HS-5 (cell line): ENCODE results near the gene RIN2.
A peak's percentile ranks its signal among the peaks of the same experiment; 100 is the strongest.

Experiments
- DNase-seq: peaks from one replicate; pipeline ENCODE4 v3.0.0-alpha.2; 2012; ENCODE audit warnings: low read depth

Gene RIN2, protein sequence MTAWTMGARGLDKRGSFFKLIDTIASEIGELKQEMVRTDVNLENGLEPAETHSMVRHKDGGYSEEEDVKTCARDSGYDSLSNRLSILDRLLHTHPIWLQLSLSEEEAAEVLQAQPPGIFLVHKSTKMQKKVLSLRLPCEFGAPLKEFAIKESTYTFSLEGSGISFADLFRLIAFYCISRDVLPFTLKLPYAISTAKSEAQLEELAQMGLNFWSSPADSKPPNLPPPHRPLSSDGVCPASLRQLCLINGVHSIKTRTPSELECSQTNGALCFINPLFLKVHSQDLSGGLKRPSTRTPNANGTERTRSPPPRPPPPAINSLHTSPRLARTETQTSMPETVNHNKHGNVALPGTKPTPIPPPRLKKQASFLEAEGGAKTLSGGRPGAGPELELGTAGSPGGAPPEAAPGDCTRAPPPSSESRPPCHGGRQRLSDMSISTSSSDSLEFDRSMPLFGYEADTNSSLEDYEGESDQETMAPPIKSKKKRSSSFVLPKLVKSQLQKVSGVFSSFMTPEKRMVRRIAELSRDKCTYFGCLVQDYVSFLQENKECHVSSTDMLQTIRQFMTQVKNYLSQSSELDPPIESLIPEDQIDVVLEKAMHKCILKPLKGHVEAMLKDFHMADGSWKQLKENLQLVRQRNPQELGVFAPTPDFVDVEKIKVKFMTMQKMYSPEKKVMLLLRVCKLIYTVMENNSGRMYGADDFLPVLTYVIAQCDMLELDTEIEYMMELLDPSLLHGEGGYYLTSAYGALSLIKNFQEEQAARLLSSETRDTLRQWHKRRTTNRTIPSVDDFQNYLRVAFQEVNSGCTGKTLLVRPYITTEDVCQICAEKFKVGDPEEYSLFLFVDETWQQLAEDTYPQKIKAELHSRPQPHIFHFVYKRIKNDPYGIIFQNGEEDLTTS

GRCh38 chr20:19758133-19758500, at the start of gene RIN2:
Gene RIN2 (plus strand): TSS chr20:19758258. CDS start chr20:19889602, 131,344 bp downstream.
- no peak for DNase-seq

DNA sequence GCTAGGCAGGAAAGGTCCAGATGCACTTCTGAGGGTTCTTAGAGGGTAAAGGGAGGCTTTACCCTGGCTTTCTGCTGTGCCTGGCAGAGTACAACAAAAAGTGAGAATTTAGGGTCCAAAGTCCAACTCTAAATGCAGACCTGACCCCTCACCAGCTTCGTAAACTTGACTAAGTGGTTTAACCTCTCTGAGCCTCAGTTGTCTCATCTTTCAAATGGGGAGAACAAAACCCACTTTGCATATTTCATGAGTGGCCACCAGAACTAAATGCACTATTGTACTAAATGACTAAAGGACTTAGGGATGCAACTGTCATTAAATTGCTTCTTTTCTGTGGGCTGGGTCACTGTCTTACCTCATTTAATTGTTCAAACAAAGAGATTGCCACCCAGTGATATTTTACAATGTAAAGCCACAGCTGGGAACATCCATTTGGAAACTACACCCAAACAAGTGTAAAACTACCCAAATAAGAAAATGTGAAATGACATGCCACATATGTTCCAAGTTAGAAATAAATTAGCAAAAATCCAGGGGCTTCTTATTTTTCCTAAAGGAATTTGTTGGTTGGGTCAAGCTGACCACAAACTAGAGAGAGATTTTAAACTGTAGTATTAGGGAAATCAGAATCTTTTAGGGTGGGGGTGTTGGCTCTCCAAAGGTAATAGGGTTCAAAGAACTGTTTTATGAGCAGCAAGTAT, 48.3 kb upstream of the RIN2 start:
- no peak for DNase-seq

DNA sequence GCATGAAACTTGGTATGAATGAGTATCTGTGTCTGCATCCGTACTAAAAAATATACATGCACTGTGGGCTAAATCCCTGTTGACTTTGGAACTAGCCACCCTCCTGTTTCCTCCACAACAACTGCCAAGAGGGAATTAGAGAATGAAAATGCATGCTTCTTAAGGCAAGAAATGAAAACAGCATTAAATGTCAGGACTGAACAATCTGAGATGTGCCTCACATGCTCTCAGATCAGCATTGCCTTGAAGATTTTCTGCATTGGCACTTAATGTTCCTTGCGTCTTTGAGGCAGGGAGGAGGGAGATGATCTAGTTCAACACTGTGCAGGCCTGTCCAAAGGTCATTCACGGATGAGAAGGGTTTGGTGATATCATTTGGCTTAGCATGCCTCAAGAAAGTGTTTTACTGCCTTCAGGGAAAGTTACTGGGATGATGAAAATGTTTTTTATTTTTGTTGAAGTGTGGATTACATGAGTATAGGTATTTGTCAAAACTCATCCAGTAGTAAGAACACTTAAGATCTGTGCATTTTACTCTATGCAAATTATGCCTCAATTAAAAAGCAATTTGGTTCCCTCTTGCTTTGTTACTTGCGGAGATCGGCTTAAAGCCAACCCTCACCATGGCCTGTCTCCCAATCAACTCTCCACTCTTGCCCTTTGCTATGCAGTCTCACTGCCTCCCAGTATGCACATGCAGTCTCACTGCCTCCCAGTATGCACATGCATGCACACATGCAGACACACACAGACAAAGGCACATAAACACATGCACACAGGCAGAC, 47.5 kb upstream of the RIN2 start:
- DNase-seq = no peak

DNA sequence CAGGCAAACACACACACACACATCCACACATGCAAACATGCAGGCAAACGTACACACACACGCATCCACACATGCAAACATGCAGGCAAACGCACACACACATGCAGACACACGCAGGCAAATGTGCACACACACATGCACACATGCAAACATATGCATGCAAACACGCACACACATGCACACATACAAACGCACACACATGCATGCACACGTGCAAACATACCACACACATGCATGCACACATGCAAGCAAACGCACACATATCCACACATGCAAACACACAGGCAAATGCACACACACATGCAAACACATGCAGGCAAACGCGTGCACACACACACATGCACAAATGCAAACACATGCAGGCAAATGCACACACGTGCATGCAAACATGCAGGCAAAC, 46.9 kb upstream of the RIN2 start:
- DNase-seq = no peak

DNA sequence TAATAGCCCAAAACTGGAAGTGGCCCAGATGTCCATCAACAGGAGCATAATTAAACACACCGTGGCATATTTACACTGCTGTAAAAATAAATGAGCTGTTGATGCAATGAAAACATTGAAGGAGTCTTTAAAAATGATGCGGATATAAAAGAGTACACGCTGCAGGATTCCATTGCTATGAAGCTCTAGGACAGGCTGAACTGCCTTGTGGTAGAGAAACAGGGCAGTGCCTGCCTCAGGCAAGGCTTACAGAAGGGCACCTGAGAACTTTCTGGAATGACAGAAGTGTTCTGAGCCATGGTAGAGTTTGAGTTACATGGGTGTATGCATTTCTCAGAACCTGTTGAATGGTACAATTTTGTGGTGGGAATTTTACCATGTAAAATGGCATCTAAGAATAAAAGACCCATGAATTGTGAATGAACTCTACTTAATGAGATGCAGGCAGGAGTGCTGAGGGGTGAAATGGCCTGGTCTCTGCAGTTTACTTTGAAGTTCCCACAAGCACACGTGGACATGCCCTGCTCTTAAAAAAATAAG, 45.3 kb upstream of the RIN2 start:
- no peak for DNase-seq

DNA sequence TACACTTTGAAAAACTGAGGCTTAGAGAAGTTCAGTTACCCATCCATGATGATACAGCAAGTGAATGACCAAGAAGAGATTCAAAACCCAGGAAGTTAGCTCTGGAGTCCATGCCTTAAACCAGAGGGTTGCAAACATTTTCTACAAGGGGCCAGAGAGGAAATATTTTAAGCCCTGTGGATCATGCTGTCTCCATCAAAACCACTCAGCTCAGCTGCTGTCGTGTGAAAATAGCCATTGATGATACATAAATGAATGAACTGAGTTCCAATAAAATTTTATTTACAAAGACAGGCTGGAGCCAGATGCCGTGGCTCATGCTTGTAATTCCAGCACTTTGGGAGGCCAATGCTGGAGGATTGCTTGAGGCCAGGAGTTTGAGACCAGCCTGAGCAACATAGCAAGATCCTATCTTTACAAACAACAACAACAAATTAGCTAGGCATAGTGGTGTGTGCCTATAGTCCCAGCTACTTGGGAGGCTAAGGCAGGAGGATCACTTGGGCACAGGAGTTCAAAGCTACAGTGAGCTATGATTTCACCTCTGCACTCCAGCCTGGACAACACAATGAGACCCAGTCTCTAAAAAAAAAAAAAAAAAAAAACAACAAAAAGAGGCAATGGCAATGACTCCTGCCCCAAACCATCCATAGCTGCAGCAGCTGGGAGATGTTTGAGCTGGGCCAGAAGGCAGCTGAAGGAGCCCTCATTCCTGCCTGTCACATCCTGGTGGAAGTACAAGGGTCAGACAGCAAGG, 44.1 kb upstream of the RIN2 start:
- DNase-seq = no peak

DNA sequence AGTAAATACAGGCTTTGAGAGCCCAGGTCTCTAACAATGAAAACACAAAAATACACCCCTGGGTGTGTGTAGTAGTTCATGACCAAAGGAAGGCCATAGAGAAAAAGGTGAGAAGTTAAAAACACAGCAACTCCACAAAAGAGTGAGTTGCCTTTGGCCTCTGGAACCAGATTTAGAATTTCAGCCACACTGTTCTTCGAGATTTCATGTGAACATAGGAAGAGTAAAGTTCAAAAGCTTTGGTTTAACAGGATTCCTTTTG, 43.5 kb upstream of the RIN2 start:
- no peak for DNase-seq

DNA sequence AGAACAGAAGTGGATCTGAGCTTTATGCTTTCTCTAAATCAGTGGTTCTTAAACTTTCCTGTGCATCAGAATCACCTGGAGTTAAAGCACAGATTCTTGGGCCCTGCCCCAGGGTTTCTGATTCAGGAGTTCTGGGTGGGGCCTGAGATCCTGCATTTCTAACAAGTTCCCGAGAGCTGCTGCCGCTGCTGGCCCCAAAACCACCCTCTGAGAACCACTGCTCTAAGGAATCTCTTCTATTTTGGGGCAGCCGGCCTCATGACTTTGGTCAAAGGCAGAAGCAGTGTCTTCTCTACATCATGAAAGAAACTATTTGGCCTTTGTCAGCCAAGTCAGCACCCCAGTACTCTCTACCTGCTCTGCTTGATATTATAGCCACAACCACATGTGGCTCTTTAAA, 42.1 kb upstream of the RIN2 start:
- no peak for DNase-seq

DNA sequence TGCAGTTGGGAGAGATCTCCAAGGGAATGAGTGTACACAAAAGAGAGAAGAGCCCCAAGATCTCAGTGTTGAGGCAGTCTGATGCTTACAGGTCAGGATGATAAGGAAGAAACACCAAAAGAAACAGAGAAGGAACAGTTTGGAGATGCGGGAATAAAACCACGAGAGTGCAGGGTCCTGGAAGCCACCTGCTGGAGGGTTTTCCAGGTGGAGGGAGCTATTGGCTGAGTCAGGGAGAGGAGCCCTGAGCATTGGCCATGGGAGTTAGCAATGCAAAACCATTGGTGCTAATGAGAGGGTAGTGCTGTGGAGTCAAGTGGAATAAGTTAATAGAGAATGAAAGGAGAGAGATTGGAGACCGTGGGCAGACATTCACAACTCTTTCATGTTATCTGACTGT, 39.2 kb upstream of the RIN2 start:
- DNase-seq = no peak

- DNase-seq = no peak
Measured at GRCh38 chr20:19720991-19721390, 37.1 kb upstream of the RIN2 start.

DNA sequence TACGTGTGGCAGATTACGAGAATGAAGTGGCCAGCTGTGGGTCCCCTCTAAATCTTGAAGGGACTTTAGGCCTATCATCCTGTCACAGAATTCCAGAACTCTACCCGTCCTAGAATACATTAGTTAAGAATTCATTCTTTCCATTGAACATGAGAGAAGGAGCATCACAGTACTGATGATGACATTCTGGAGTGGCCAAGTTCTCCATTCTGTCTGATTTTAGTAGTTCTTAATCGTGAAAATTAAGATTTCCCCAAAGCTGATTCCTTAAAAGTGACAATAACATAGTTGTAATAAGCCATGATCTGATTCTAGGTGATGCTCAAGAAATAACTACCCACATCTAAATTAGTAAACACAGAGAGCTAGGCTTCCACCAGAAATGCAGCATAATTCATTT, 35.0 kb upstream of the RIN2 start:
- DNase-seq = no peak

- no peak for DNase-seq
Measured at GRCh38 chr20:19723813-19724430, 34.1 kb upstream of the RIN2 start.

DNA sequence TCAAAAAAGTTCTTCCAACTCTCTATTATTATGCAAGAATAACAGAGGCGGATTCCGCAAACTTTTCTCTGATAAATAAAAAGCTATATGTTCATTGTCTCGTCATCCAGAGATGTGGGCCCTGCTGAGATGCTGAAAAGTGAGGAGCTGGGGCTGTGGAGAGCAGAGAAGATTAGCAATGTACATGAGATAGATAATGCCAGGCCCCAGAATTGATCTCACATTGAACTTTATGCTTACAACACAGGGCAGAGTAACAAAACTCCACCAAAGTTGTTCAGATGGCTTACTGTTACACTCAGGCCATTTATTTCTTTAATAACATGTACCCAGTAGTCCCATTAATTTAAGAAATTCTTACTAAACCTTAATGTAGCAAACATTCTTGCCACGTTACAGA, 32.7 kb upstream of the RIN2 start:
- DNase-seq = no peak

- peak; percentile 24 for DNase-seq
Measured at GRCh38 chr20:19725814-19726525, 32.1 kb upstream of the RIN2 start.

GRCh38 chr20:19727251-19727847, 30.7 kb upstream of the RIN2 start:
- no peak for DNase-seq

GRCh38 chr20:19729672-19730071, 28.4 kb upstream of the RIN2 start:
- no peak for DNase-seq

DNA sequence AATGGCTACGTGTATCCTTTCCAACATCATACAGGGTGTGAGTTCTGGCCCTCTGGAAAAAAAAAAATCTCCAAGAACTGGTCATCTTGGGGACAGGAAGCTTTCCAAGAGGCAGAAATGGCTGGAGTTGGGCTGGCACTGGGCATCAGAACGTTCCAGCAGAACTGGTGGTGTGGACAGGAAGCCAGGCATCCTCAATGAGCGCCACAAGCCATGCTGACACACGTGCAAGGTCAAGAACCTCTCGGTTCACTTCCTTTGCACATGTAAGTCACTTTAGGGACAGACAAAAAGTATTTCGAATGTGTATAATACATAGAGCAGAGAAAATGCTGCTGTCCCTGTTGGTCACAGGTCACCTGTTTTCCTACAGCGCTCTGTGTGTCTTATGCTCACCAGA, 27.4 kb upstream of the RIN2 start:
- no peak for DNase-seq

DNA sequence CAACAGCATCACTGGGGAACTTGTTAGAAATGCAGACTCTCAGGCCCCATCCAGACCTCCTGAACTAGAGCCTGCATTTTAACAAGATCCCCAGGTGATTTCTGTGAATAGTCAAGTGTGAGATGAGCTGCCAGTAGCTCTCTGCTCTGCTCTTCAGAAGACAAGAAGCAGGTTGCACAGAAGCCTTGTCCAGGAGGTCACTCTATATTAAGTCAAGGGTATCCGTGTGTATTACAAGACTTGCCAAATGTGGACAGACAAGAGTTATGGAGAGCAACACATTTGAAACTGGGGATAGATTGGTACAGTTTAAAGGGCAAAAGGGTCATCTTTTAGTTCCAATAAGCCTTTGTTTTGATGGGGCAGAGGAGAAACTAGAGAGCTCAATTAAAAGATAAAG, 23.2 kb upstream of the RIN2 start:
- DNase-seq = no peak

DNA sequence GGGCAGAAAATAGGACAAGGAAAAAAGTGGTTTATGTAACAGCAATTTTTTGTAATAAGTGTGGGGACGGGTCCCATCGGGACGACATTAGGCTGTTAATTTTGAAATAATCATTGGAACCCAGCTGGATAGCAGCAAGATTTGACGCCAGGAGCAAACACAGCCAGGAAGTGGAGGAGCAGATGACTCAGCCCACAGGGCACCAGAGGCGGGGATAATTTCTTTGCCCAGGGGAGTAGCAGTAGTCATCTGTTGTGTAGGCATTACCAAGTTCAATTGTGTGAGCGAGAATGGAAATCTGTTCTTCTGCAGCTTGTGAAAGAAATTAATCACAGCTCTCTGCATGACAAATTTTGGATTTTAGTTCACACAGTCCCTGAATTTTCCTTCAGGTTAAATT, 22.6 kb upstream of the RIN2 start:
- DNase-seq = peak; percentile 82

- peak; percentile 22 for DNase-seq
Measured at GRCh38 chr20:19737025-19737424, 21.0 kb upstream of the RIN2 start.
